HEK293 (cell line): Measurements from ENCODE around the gene PDE9A.

Experiments
- KLF8 ChIP-seq: fragments of 450-650 bp; formaldehyde crosslinking; IDR thresholded peaks from 2 replicates; pipeline ENCODE4 v1.5.1; 2016; ENCODE audit warnings: missing biosample characterization, missing genetic modification characterization
- SP2 ChIP-seq: fragments of 450-650 bp; formaldehyde crosslinking; IDR thresholded peaks from 2 replicates; pipeline ENCODE4 v1.5.1; 2016; ENCODE audit warnings: missing biosample characterization, missing genetic modification characterization
- SP7 ChIP-seq: fragments of 450-650 bp; formaldehyde crosslinking; IDR thresholded peaks from 2 replicates; pipeline ENCODE4 v1.5.1; 2016; ENCODE audit warnings: missing biosample characterization, missing genetic modification characterization
- ZBTB17 ChIP-seq: fragments of 450-650 bp; formaldehyde crosslinking; IDR thresholded peaks from 2 replicates; pipeline ENCODE4 v1.5.1; 2016; ENCODE audit warnings: missing biosample characterization, missing genetic modification characterization
- ZBTB20 ChIP-seq: fragments of 450-650 bp; formaldehyde crosslinking; IDR thresholded peaks from 2 replicates; pipeline ENCODE4 v1.5.1; 2016; ENCODE audit warnings: missing biosample characterization, missing genetic modification characterization
- ZFP3 ChIP-seq: fragments of 450-650 bp; formaldehyde crosslinking; IDR thresholded peaks from 2 replicates; pipeline ENCODE4 v1.5.1; 2016; ENCODE audit warnings: low read depth, missing biosample characterization, missing genetic modification characterization
- ZFP69B ChIP-seq: fragments of 450-650 bp; formaldehyde crosslinking; IDR thresholded peaks from 2 replicates; pipeline ENCODE4 v1.5.1; 2016; ENCODE audit warnings: missing biosample characterization, missing genetic modification characterization
- ZNF133 ChIP-seq: fragments of 450-650 bp; formaldehyde crosslinking; IDR thresholded peaks from 2 replicates; pipeline ENCODE4 v1.5.1; 2016; ENCODE audit warnings: missing biosample characterization, missing genetic modification characterization
- ZNF266 ChIP-seq: fragments of 450-650 bp; formaldehyde crosslinking; IDR thresholded peaks from 2 replicates; pipeline ENCODE4 v1.5.1; 2016; ENCODE audit warnings: missing biosample characterization, missing genetic modification characterization, low read depth
- ZNF423 ChIP-seq: fragments of 450-650 bp; formaldehyde crosslinking; IDR thresholded peaks from 2 replicates; pipeline ENCODE4 v1.5.1; 2016; ENCODE audit warnings: missing biosample characterization, missing genetic modification characterization
- ZNF426 ChIP-seq: fragments of 450-650 bp; formaldehyde crosslinking; IDR thresholded peaks from 2 replicates; pipeline ENCODE4 v1.5.1; 2017; ENCODE audit warnings: missing biosample characterization, missing genetic modification characterization, mild to moderate bottlenecking, inconsistent platforms, moderate library complexity
- ZNF510 ChIP-seq: fragments of 450-650 bp; formaldehyde crosslinking; IDR thresholded peaks from 2 replicates; pipeline ENCODE4 v1.5.1; 2018; ENCODE audit warnings: mild to moderate bottlenecking, missing genetic modification characterization, missing biosample characterization; ENCODE audit not compliant: insufficient replicate concordance
- ZNF558 ChIP-seq: fragments of 450-650 bp; formaldehyde crosslinking; IDR thresholded peaks from 2 replicates; pipeline ENCODE4 v1.5.1; 2016; ENCODE audit warnings: missing biosample characterization, missing genetic modification characterization
- ZNF596 ChIP-seq: fragments of 450-650 bp; IDR thresholded peaks from 2 replicates; pipeline ENCODE4 v1.5.0; 2018; ENCODE audit warnings: missing biosample characterization, mild to moderate bottlenecking, missing genetic modification characterization, moderate library complexity
- ZNF658 ChIP-seq: fragments of 450-650 bp; formaldehyde crosslinking; IDR thresholded peaks from 2 replicates; pipeline ENCODE4; 2016; ENCODE audit warnings: missing biosample characterization, missing genetic modification characterization
- ZNF677 ChIP-seq: fragments of 450-650 bp; IDR thresholded peaks from 2 replicates; pipeline ENCODE4 v1.5.0; 2018; ENCODE audit warnings: missing biosample characterization, mild to moderate bottlenecking, missing genetic modification characterization, moderate library complexity
- ZNF776 ChIP-seq: fragments of 450-650 bp; formaldehyde crosslinking; IDR thresholded peaks from 2 replicates; pipeline ENCODE4 v1.5.0; 2017; ENCODE audit warnings: missing biosample characterization, missing genetic modification characterization, borderline replicate concordance
- ZNF792 ChIP-seq: fragments of 450-650 bp; formaldehyde crosslinking; IDR thresholded peaks from 2 replicates; pipeline ENCODE4 v1.5.1; 2016; ENCODE audit warnings: missing biosample characterization, missing genetic modification characterization
- ZNF837 ChIP-seq: fragments of 450-650 bp; formaldehyde crosslinking; IDR thresholded peaks from 2 replicates; pipeline ENCODE4 v1.5.1; 2016; ENCODE audit warnings: missing biosample characterization, missing genetic modification characterization
- ZSCAN30 ChIP-seq: fragments of 450-650 bp; IDR thresholded peaks from 2 replicates; pipeline ENCODE4 v1.5.1; 2018; ENCODE audit warnings: missing biosample characterization, mild to moderate bottlenecking, missing genetic modification characterization, moderate library complexity
- TF ChIP-seq, protein P1 (sequence below): fragments of 450-650 bp; formaldehyde crosslinking; IDR thresholded peaks from 2 replicates; pipeline ENCODE4 v1.5.0; 2017; ENCODE audit warnings: missing biosample characterization, missing genetic modification characterization, borderline replicate concordance
- TF ChIP-seq, protein P2 (sequence below): fragments of 450-650 bp; formaldehyde crosslinking; IDR thresholded peaks from 2 replicates; pipeline ENCODE4 v1.5.1; 2017; ENCODE audit warnings: missing biosample characterization, missing genetic modification characterization
- TF ChIP-seq, protein P3 (sequence below): fragments of 450-650 bp; formaldehyde crosslinking; IDR thresholded peaks from 2 replicates; pipeline ENCODE4 v1.5.1; 2016; ENCODE audit warnings: missing biosample characterization, missing genetic modification characterization
- TF ChIP-seq, protein P4 (sequence below): fragments of 450-650 bp; formaldehyde crosslinking; IDR thresholded peaks from 2 replicates; pipeline ENCODE4 v1.5.1; 2016; ENCODE audit warnings: missing biosample characterization, missing genetic modification characterization, low read depth
- TF ChIP-seq, protein P5 (sequence below): fragments of 450-650 bp; formaldehyde crosslinking; IDR thresholded peaks from 2 replicates; pipeline ENCODE4 v1.5.1; 2017; ENCODE audit warnings: missing biosample characterization, missing genetic modification characterization
- TF ChIP-seq, protein P6 (sequence below): fragments of 450-650 bp; formaldehyde crosslinking; IDR thresholded peaks from 2 replicates; pipeline ENCODE4 v1.5.1; 2016; ENCODE audit warnings: missing biosample characterization, missing genetic modification characterization

The PDE9A gene

DNA sequence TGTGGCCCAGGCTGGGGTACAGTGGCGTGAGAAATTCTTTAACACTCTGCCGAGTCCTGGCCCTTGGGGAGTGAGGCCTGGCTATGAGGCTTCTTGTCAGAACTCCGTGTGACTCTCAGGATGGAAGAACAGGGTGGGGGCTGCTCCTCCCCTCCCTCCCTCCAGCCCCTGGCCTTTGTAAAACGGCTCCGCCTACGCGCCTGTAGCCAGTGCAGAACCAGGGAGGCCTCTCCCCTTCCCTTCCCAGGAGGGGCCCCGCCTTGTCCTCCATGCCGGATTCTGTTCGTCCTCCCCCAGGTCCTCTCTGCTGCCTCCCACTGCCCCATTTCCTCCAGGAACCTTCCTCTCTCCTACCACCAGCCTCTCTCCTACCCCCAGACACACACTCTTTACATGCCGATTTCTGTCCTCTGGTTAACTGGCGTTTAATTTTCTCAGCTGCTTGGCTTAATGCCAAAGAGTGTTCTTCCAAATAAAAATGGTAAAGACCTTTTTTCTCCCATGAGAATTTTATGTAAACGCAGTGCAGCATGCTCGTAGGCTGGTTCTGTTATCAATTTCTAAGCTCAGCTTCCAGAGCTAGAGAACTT is 21.0 kb downstream of the PDE9A start (continued):
- TF ChIP-seq, protein P1, sequence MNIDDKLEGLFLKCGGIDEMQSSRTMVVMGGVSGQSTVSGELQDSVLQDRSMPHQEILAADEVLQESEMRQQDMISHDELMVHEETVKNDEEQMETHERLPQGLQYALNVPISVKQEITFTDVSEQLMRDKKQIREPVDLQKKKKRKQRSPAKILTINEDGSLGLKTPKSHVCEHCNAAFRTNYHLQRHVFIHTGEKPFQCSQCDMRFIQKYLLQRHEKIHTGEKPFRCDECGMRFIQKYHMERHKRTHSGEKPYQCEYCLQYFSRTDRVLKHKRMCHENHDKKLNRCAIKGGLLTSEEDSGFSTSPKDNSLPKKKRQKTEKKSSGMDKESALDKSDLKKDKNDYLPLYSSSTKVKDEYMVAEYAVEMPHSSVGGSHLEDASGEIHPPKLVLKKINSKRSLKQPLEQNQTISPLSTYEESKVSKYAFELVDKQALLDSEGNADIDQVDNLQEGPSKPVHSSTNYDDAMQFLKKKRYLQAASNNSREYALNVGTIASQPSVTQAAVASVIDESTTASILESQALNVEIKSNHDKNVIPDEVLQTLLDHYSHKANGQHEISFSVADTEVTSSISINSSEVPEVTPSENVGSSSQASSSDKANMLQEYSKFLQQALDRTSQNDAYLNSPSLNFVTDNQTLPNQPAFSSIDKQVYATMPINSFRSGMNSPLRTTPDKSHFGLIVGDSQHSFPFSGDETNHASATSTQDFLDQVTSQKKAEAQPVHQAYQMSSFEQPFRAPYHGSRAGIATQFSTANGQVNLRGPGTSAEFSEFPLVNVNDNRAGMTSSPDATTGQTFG (tag by site-specific recombination) = no peak
- TF ChIP-seq KLF8 (tag by site-specific recombination) (peak; percentile 56; the same call in 1 of the 2 replicates), ZNF677 (no peak), ZNF558 (tag by site-specific recombination) (no peak), ZNF792 (tag by site-specific recombination) (no peak), ZNF658 (tag by site-specific recombination) (no peak), ZNF510 (tag by site-specific recombination) (no peak), ZNF776 (tag by site-specific recombination) (no peak), ZSCAN30 (tag by site-specific recombination) (no peak), SP2 (tag by site-specific recombination) (peak; percentile 80), ZBTB20 (tag by site-specific recombination) (peak; percentile 84), ZFP69B (peak; percentile 90), ZNF837 (tag by site-specific recombination) (no peak), ZFP3 (tag by site-specific recombination) (no peak), ZNF133 (tag by site-specific recombination) (no peak), SP7 (tag by site-specific recombination) (peak; percentile 90), ZNF266 (tag by site-specific recombination) (no peak), ZNF426 (no peak), ZNF596 (no peak), ZBTB17 (peak; percentile 90), ZNF423 (peak; percentile 84)
- TF ChIP-seq, protein P2, sequence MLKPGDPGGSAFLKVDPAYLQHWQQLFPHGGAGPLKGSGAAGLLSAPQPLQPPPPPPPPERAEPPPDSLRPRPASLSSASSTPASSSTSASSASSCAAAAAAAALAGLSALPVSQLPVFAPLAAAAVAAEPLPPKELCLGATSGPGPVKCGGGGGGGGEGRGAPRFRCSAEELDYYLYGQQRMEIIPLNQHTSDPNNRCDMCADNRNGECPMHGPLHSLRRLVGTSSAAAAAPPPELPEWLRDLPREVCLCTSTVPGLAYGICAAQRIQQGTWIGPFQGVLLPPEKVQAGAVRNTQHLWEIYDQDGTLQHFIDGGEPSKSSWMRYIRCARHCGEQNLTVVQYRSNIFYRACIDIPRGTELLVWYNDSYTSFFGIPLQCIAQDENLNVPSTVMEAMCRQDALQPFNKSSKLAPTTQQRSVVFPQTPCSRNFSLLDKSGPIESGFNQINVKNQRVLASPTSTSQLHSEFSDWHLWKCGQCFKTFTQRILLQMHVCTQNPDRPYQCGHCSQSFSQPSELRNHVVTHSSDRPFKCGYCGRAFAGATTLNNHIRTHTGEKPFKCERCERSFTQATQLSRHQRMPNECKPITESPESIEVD (tag by site-specific recombination) = peak; percentile 86; the same call in 1 of the 2 replicates
- TF ChIP-seq, protein P3, sequence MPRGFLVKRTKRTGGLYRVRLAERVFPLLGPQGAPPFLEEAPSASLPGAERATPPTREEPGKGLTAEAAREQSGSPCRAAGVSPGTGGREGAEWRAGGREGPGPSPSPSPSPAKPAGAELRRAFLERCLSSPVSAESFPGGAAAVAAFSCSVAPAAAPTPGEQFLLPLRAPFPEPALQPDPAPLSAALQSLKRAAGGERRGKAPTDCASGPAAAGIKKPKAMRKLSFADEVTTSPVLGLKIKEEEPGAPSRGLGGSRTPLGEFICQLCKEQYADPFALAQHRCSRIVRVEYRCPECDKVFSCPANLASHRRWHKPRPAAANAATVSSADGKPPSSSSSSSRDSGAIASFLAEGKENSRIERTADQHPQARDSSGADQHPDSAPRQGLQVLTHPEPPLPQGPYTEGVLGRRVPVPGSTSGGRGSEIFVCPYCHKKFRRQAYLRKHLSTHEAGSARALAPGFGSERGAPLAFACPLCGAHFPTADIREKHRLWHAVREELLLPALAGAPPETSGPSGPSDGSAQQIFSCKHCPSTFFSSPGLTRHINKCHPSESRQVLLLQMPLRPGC (tag by site-specific recombination) = no peak
- TF ChIP-seq, protein P4, sequence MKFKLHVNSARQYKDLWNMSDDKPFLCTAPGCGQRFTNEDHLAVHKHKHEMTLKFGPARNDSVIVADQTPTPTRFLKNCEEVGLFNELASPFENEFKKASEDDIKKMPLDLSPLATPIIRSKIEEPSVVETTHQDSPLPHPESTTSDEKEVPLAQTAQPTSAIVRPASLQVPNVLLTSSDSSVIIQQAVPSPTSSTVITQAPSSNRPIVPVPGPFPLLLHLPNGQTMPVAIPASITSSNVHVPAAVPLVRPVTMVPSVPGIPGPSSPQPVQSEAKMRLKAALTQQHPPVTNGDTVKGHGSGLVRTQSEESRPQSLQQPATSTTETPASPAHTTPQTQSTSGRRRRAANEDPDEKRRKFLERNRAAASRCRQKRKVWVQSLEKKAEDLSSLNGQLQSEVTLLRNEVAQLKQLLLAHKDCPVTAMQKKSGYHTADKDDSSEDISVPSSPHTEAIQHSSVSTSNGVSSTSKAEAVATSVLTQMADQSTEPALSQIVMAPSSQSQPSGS = no peak
- TF ChIP-seq, protein P5, sequence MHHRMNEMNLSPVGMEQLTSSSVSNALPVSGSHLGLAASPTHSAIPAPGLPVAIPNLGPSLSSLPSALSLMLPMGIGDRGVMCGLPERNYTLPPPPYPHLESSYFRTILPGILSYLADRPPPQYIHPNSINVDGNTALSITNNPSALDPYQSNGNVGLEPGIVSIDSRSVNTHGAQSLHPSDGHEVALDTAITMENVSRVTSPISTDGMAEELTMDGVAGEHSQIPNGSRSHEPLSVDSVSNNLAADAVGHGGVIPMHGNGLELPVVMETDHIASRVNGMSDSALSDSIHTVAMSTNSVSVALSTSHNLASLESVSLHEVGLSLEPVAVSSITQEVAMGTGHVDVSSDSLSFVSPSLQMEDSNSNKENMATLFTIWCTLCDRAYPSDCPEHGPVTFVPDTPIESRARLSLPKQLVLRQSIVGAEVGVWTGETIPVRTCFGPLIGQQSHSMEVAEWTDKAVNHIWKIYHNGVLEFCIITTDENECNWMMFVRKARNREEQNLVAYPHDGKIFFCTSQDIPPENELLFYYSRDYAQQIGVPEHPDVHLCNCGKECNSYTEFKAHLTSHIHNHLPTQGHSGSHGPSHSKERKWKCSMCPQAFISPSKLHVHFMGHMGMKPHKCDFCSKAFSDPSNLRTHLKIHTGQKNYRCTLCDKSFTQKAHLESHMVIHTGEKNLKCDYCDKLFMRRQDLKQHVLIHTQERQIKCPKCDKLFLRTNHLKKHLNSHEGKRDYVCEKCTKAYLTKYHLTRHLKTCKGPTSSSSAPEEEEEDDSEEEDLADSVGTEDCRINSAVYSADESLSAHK (tag by site-specific recombination) = peak; percentile 77
- TF ChIP-seq, protein P6, sequence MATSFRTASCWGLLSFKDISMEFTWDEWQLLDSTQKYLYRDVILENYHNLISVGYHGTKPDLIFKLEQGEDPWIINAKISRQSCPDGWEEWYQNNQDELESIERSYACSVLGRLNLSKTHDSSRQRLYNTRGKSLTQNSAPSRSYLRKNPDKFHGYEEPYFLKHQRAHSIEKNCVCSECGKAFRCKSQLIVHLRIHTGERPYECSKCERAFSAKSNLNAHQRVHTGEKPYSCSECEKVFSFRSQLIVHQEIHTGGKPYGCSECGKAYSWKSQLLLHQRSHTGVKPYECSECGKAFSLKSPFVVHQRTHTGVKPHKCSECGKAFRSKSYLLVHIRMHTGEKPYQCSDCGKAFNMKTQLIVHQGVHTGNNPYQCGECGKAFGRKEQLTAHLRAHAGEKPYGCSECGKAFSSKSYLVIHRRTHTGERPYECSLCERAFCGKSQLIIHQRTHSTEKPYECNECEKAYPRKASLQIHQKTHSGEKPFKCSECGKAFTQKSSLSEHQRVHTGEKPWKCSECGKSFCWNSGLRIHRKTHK (tag by site-specific recombination) = no peak
